ENCODE measurements around the gene DPEP3.

- TF ChIP-seq, protein P1, sequence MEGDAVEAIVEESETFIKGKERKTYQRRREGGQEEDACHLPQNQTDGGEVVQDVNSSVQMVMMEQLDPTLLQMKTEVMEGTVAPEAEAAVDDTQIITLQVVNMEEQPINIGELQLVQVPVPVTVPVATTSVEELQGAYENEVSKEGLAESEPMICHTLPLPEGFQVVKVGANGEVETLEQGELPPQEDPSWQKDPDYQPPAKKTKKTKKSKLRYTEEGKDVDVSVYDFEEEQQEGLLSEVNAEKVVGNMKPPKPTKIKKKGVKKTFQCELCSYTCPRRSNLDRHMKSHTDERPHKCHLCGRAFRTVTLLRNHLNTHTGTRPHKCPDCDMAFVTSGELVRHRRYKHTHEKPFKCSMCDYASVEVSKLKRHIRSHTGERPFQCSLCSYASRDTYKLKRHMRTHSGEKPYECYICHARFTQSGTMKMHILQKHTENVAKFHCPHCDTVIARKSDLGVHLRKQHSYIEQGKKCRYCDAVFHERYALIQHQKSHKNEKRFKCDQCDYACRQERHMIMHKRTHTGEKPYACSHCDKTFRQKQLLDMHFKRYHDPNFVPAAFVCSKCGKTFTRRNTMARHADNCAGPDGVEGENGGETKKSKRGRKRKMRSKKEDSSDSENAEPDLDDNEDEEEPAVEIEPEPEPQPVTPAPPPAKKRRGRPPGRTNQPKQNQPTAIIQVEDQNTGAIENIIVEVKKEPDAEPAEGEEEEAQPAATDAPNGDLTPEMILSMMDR (IDR thresholded peaks at IDR 0.05 in 8 of 11, conservative IDR thresholded peaks at IDR 0.05 in 3 of 11): no peak
- TF ChIP-seq POLR2A (IDR thresholded peaks at IDR 0.05) (no peak), POLR2AphosphoS5 (IDR thresholded peaks at IDR 0.05) (peak in 1 of 3 donors; percentile 56)
Observed at GRCh38 chr16:67930191-67930590, 50.1 kb downstream of the DPEP3 start.
